22Rv1 (cell line): ENCODE results near the gene TAL2.

ENCODE experiments used
- H3K27ac ChIP-seq: fragments of 450-650 bp; 2 replicates; pipeline ENCODE4 v1.5.1; 2017
- ZFX ChIP-seq: fragments of 450-650 bp; IDR thresholded peaks from 2 replicates; pipeline ENCODE4 v1.6.1; 2017; ENCODE audit warnings: antibody characterized with exemption, borderline replicate concordance
- TF ChIP-seq, protein P1 (sequence below): fragments of 450-650 bp; IDR thresholded peaks from 2 replicates; pipeline ENCODE4 v1.5.1; 2017; ENCODE audit warnings: mild to moderate bottlenecking

The TAL2 gene

DNA sequence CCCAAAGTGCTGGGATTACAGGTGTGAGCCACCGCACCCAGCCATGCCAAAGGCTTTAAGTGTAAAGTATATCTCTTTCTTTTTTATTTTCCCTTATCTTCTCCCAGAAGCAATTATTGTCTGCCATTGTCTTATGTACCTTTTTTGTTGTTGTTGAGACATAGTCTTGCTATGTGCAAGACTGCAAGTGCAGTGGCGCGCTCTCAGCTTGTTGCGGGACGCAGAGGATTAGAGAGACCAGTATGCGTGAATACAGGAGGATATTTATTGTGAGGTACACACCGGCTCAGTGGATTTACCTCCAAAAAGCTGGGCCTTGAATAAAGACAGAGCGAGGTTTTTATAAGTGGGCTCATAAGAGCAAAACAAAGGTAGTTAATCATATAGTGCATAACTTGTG, 43.9 kb downstream of the TAL2 start:
- no peak overlapping the region for H3K27ac ChIP-seq

DNA sequence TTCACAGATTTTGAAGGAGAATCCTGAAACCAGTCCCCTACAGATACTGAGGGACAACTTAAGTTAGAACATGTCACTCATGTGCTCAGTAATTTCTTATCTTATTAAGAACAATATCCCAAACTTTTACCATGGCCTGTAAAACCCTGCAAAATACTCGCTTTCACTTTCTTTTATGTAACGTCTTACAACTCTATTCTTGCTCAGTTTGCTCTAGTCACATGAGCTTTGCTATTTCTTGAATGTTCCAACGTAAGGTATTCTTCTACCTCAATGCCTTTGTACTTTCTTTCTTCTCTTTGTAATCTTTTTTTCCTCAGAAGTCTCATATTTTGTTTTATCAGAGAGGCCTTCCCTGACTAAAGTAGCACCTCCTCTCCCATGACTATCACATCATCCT, 46.1 kb downstream of the TAL2 start:
- H3K27ac ChIP-seq: no peak overlapping the region

More for the DNA sequence above, 43.9 kb downstream of the TAL2 start:
- TF ChIP-seq, protein P1, sequence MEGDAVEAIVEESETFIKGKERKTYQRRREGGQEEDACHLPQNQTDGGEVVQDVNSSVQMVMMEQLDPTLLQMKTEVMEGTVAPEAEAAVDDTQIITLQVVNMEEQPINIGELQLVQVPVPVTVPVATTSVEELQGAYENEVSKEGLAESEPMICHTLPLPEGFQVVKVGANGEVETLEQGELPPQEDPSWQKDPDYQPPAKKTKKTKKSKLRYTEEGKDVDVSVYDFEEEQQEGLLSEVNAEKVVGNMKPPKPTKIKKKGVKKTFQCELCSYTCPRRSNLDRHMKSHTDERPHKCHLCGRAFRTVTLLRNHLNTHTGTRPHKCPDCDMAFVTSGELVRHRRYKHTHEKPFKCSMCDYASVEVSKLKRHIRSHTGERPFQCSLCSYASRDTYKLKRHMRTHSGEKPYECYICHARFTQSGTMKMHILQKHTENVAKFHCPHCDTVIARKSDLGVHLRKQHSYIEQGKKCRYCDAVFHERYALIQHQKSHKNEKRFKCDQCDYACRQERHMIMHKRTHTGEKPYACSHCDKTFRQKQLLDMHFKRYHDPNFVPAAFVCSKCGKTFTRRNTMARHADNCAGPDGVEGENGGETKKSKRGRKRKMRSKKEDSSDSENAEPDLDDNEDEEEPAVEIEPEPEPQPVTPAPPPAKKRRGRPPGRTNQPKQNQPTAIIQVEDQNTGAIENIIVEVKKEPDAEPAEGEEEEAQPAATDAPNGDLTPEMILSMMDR: no peak
- TF ChIP-seq ZFX: no peak

DNA sequence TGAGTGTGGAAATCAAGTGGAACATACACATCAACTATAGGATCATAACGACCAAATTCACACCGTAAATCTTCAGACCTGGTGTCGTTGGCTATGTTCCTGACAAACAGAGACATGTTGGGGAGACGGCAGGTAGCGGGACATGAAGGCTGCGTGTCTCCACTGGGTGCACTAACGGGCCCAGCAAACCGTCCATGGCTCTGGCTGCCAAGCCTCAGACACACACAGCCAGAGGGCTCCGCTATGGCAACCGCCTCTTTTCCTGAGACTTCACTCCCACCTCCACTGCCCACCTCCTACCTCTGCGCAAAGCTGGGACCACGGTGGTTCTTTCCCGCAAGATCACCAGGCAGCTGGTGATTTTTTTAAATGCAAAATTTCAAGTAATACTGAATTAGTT, 48.4 kb downstream of the TAL2 start:
- no peak for TF ChIP-seq ZFX
- TF ChIP-seq, protein P1: no peak
- H3K27ac ChIP-seq: no peak overlapping the region

More for the DNA sequence above, 46.1 kb downstream of the TAL2 start:
- TF ChIP-seq, protein P1: no peak
- no peak for TF ChIP-seq ZFX

DNA sequence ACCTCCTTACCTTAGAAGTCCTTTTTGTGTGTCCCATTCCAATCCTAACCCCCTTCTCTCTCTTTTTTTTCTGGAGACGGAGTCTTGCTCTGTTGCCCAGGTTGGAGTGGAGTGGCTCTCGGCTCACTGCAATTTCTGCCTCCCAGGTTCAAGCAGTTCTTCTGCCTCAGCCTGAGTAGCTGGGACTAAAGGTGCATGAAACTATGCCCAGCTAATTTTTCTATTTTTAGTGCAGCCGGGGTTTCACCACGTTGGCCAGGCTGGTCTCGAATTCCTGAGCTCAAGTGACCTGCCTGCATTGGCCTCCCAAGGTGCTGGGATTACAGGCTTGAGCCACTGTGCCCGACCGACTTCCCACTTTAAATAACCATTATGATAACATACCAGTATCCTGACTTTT, 49.6 kb downstream of the TAL2 start:
- no peak for TF ChIP-seq ZFX
- H3K27ac ChIP-seq: no peak overlapping the region

DNA sequence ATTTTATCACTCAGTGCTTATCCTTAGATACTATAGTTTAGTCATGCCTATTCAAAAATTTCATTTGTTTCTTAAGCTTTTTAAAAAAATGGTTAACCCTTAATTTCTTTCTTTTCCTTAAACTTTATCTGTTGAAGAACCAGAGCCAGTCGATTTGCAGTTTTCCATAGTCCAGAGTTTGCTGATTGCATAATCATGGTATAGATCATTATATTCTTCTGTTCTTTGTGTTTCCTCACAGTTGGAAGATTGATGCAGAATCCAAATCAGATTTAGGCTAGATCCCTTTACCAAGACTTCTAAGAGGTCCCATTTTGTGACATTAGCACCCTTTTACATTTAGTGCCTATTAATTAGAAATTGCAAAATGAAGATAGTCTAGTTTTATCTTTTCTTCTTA, 50.0 kb downstream of the TAL2 start:
- H3K27ac ChIP-seq: no peak overlapping the region
- TF ChIP-seq, protein P1: no peak
- TF ChIP-seq ZFX: no peak
